GM10266 (cell line): ENCODE data around the gene TAT.

ENCODE experiments used
- DNase-seq: peaks from one replicate; pipeline ENCODE4 v3.0.0; 2012; ENCODE audit errors: extremely low spot score
- CTCF ChIP-seq: IDR thresholded peaks from 2 replicates; pipeline ENCODE4 v1.5.1; 2012; ENCODE audit warnings: mild to moderate bottlenecking, low read depth; ENCODE audit not compliant: control insufficient read depth, insufficient read depth; ENCODE audit errors: missing control alignments

TAT gene

GRCh38 chr16:71573387-71574094, 3.4 kb downstream of the TAT start:
- no peak for DNase-seq
- no peak for TF ChIP-seq CTCF

- no peak for TF ChIP-seq CTCF
Measured at GRCh38 chr16:71572497-71573116, 4.3 kb downstream of the TAT start.

GRCh38 chr16:71570144-71570543, 6.7 kb downstream of the TAT start:
- TF ChIP-seq CTCF = no peak
- no peak for DNase-seq

More at GRCh38 chr16:71572497-71573116, 4.3 kb downstream of the TAT start:
- no peak for DNase-seq

GRCh38 chr16:71569621-71570020, 7.3 kb downstream of the TAT start:
- no peak for TF ChIP-seq CTCF
- no peak for DNase-seq

GRCh38 chr16:71568551-71568950, 8.3 kb downstream of the TAT start:
- TF ChIP-seq CTCF = no peak
- no peak for DNase-seq

GRCh38 chr16:71567931-71568330, 9.0 kb downstream of the TAT start:
- TF ChIP-seq CTCF = no peak
- no peak for DNase-seq
